Medulla oblongata (tissue), 1 donor: ENCODE measurements around the gene CC2D2A.

Experiments used
- DNase-seq: peaks from one replicate; pipeline ENCODE4 v3.0.0-alpha.2; 2015; ENCODE audit errors: extremely low spot score

CC2D2A gene

DNA sequence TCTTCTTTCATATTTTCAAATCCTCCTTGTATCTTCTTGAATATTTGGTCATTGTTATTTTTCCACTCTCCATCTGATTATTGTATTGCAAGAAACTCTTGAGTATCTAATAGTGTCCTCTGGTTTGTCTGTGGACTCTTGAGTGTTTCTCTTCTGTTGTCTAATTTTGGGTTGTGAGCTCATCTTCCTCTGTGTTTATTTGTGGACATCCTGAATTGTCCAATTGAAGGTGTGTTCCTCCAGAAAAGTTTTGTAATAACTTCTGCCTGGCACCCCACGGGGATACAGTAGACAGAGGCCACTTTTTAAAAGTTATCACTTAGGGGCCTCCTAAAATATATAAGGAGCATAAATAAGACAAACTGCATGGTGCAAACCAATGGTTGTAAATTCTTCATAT, 3.1 kb upstream of the CC2D2A start:
- no peak for DNase-seq

GRCh38 chr4:15470128-15470475, 420 bp downstream of the CC2D2A start:
- peak; percentile 21 for DNase-seq

DNA sequence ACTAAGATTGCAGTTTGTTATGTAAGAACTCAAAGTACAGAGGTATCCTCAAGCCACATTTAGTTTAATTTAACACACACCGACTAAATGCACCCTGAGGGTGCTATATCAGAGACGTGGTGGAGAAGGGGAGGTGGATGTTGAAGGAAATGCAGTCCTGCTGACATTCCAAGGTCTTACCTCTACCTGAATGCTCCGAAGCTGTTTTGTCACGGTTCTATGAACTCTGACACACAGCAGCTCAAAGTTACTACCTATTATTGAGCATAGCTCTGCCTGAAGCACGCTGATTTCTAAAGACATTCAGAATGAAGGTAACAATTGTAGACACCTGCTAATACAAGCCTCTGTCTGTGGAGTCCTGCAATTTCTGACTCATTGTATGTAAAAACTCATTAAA, 6.7 kb downstream of the CC2D2A start:
- DNase-seq, result no peak

- DNase-seq, result no peak
Measured at GRCh38 chr4:15478724-15479088, 9.0 kb downstream of the CC2D2A start.

DNA sequence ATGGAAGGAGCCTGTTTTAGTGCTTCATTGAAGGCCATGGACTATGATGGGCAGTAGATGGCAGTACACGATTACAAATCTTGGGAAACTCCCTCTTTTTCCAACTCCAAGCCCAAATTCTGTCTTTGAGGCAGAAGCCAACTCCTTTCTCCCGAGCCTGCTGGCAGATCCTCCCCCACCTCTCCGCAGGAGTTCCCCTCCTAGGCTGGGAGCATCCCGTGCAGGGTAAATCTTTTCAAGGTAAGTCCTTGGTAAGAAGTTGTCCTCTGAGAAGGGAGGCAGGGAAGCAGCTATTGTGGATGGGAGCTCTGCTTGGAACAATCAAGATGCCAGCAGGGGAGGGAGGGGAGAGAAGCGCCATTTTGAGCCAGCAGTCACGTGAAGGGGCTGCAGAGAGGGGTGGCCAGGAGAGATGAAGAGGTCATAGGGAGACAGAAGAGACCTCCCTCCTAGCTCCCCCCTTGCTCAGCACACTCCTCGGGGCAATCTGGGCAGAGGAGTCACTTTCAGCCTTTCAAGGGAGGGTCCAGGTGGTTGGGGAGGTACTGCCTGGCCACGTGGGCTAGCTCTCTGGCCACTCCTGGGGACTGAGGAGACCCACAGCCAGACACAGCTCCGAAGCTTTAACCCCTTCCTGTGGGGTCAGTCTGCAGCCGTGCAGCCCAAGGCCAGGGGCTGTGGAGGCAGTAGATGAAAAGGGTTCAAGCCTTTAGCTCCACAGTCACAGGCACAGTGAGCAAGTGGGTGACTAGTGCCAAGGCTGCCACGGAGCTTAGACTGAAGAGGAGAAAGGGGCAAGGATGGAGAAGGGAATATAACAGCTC, 9.6 kb downstream of the CC2D2A start:
- peak; percentile 94 for DNase-seq

GRCh38 chr4:15479913-15480185, 10.2 kb downstream of the CC2D2A start:
- no peak for DNase-seq

- no peak for DNase-seq
Measured at GRCh38 chr4:15481961-15482745, 12.5 kb downstream of the CC2D2A start.

DNA sequence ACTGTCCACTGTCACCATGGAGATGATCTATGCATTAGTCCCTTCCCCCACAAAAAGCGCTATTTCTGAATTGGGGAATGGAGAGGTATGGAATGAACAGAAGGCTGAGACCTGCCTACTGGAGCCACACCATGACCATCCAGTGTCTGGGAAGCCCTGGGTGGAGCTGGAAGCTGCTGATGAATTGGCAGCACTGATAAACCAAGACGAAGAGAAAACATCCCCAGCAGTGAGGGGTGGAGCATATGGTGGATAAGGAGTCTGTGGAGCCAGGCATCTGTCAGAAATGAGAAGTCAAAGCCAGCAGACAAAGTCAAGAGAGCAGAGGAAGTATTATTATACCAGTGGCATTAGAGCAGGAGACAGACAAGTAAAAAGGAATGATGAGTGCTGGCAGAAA, 13.2 kb downstream of the CC2D2A start:
- DNase-seq, result no peak

DNA sequence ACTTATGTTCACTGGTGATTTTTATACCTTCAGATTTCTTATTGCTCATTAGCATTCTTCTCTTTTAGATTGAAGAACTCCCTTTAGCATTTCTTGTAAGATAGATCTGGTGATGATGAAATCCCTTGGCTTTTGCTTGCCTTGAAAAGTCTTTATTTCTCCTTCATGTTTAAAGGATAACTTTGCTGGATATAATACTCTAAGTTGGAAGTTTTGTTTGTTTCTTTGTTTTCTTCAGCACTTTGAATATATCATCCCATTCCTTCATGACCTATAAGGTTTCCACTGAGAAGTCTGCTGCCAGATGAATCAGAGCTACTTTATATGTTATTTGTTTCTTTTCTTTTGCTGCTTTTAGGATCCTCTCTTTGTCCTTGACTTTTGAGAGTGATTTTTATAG, 18.5 kb downstream of the CC2D2A start:
- DNase-seq, result no peak

GRCh38 chr4:15488658-15489470, 19.2 kb downstream of the CC2D2A start:
- no peak for DNase-seq

- no peak for DNase-seq
Measured at GRCh38 chr4:15489551-15489950, 19.9 kb downstream of the CC2D2A start.

DNA sequence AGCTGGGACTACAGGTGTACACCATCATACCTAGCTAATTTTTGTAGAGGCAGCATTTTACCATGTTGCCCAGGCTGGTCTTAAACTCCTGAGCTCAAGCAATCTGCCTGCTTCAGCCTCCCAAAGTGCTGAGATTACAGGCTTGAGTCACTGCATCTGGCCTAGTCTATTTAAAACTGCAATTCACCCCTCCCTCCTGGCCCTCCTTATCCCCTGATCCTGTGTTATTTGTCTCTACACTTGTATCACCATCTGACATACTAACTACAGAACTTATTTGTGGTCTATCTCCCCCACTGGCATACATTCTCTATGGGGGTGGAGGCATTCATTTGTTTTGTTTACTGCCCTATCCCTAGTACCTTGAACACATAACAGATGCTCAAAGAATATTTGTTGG, 23.7 kb downstream of the CC2D2A start:
- DNase-seq, result no peak

DNA sequence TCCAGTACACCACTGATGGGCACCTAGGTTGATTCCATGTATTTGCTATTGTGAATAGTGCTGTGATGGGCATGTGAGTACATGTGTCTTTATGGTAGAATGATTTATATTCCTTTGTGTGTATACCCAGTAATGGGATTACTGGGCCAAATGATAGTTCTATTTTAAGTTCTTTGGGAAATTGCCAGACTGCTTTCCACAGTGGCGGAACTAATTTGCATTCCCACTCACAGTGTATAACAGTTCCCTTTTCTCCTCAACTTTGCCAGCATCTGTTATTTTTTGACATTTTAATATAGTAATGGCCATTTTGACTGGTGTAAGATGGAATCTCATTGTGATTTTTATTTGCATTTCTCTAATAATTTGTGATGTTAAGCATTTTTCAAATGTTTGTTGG, 25.9 kb downstream of the CC2D2A start:
- DNase-seq, result no peak

- DNase-seq, result no peak
Measured at GRCh38 chr4:15498356-15498755, 28.7 kb downstream of the CC2D2A start.

DNA sequence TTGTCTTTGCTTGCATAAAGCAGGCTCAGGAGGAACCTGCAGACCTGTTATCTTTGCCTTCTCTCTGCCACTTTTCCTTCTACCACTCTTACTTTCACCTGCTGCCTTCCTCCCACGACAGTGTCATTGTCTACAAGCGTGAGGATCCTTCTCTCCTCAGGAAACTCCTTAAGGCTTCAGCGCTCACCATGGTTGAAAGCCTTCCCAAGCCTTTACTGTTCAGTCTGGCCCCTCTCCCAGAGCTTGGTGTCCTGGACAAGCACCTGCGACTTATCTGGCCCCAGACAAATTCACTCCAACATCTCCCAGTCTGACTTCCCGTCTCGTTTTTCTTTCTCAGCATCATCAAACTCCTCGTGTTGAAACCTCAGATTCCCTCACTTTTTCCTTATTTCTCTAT, 31.0 kb downstream of the CC2D2A start:
- DNase-seq, result no peak

- DNase-seq, result no peak
Measured at GRCh38 chr4:15501941-15502340, 32.3 kb downstream of the CC2D2A start.

DNA sequence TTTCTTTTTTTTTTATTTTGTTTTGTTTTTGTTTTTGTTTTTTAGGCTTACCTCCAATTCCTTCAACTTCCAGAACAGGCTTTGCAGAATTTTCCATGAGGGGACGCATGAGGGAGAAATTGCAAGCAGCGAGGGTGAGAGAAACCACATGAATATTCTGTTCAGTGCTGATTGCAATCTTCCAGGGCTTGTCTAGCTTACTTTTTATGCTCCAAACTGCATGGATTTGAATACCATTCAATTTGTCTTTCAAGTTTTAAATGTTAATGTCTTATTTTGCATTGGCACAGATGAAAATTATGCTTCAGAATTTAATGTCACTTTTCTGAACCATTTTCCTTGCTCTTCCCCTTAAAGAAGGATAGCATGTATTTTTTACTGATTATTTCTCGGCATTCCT, 32.7 kb downstream of the CC2D2A start:
- DNase-seq, result no peak

DNA sequence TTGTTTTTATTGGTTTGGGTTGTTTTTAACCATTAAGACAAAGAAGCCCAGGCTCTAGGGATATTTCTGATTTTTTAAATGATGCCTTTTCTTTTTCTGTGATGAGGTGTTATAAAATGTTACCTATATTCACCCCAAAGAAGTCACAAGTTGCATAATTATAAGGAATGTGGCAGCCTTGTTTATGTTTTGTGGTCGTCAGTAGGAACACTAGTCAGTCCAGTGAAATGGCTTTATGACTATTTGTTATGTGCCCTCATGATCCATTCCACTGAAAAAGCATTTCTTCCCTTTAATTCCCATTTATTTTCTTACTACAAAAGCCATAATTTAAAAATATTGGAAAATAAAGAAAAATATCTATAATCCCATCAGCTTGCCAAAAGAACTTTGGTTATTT, 34.4 kb downstream of the CC2D2A start:
- DNase-seq, result no peak

- DNase-seq, result no peak
Measured at GRCh38 chr4:15506464-15506863, 36.8 kb downstream of the CC2D2A start.

GRCh38 chr4:15507679-15508078, 38.0 kb downstream of the CC2D2A start:
- no peak for DNase-seq

DNA sequence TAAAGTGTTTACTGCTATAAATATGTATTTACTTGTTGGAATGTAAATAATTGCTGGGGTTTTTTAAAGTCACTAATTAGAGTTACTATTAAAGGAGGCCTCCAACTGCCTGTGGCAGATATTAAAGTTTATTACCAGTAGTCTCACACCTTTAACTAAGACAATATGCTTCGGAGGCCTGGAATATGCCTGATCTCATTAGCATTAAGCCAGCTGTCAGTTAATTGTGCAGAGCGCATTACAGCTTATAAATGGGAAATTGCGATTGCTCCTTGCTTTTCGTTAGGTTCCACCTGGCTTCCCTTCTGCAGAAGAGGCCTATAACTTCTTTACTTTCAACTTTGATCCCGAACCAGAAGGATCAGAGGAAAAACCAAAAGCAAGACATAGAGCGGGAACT, 41.3 kb downstream of the CC2D2A start:
- DNase-seq, result no peak

DNA sequence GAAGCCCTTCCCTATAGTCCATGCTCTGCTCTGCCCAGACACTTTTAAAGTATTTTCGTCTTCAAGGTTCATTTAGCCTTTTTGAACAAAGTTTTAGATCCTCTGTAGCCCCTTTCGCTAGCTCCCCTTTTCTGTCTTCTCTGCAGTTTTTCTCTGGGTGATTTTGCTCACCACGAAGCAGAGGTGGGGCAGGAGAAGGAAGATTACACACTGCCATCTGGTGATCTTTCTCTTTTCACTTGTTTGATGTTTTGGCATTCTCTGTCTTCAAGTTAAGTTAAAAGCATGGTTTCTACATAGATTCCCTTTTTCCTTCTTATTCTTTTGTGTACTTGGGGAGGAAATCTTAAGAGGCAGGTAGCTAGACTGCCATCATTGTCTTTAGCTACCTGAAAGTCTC, 43.9 kb downstream of the CC2D2A start:
- DNase-seq, result no peak

DNA sequence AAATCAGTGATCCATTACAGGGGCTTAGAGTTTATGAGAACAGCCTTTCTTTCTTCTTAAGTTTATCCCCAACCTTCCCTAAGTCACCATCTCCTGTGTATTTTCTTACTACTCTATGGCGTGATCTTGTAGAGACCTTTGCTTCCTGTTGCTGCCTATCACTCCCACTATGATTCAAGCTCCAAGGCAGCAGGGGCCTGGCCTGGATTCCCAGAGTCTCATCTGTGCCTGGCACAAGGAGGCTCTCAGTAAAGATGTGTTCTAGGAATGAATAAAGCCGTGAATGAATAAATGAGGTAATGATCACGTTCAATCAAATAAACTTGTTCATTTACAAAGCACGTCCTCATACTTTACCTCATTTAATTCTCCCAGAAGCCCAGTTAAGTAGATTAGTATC, 45.4 kb downstream of the CC2D2A start:
- DNase-seq, result no peak
